NCI-H1436 treated with DMSO at 0.1 percent for 48 hours (cell line): ENCODE measurements around the gene DPM3.
"Not testable (repeated sequence)": the region's sequence is repeated elsewhere in the genome, so short reads cannot be mapped to it uniquely, and the experiment has no call there.

Experiments
- DNase-seq: peaks from one replicate; lab custom pipeline; 2025; lab: John Stamatoyannopoulos, UW

DPM3 gene

DNA sequence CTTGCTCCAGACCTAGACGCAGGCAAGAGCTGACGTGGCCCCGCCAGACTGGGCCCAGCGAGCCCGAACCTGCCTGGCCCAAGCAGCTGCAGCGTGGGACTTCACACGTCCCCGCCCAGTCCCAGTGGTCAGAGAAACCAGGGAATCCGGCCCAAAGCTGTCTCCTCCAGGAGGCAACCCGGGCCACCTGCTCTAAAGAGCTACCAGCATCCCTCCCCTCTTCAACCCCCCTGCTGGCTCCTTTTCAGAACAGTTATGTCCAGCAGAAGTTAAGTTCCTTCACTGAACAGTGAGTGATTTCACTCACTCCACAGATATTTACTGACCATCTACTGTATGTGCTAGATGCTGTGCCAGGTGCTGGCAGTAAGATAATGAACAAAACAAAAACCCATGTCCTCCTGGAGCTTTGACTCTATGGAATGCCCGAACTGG is 14.8 kb downstream of the DPM3 start:
- DNase-seq, result no peak

- no peak for DNase-seq
These were observed 15.5 kb downstream of the DPM3 start for GRCh38 chr1:155124503-155125463.

GRCh38 chr1:155123801-155124200 is 16.5 kb downstream of the DPM3 start:
- DNase-seq, result no peak

- DNase-seq, result no peak
These were observed 18.0 kb downstream of the DPM3 start for GRCh38 chr1:155122308-155122707.

GRCh38 chr1:155121249-155121648 is 19.1 kb downstream of the DPM3 start:
- DNase-seq, result no peak

DNA sequence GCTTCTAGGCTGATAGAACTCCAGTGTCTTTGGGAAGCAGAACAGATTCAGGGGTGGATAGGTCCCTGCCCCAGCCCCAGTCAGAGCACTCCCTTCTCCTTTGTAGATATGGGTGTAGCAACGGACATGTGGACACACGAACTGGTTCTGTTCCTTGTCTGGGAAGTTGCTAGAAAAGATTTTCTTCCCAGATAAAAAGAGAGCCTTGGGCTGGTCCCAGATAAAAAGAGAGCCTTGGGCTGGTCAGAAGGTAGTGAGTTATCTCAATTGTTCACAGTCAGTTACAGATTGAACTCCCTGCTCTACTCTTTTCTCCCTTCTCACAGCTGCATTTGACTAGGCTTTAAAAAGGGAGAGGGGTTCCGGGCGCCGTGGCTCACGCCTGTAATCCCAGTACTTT is 20.1 kb downstream of the DPM3 start:
- no peak for DNase-seq

DNA sequence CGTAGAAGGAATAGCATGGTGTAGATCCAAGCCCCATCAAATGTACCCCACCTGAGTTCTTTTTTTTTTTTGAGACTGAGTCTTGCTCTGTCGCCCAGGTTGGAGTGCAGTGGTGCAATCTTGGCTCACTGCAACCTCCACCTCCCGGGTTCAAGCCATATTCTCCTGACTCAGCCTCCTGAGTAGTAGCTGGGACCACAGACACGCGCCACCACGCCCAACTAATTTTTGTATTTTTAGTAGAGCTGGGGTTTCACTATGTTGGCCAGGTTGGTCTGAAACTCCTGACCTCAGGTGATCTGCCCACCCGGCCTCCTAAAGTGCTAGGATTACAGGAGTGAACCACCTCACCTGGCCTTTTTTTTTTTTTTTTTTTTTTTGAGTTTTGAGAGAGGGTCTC is 22.2 kb downstream of the DPM3 start:
- DNase-seq, result not testable (repeated sequence)

- DNase-seq, result no peak
These were observed 22.7 kb downstream of the DPM3 start for GRCh38 chr1:155117610-155118009.

- DNase-seq, result no peak
These were observed 24.1 kb downstream of the DPM3 start for GRCh38 chr1:155116113-155116764.

GRCh38 chr1:155113450-155113980 is 26.8 kb downstream of the DPM3 start:
- no peak for DNase-seq

DNA sequence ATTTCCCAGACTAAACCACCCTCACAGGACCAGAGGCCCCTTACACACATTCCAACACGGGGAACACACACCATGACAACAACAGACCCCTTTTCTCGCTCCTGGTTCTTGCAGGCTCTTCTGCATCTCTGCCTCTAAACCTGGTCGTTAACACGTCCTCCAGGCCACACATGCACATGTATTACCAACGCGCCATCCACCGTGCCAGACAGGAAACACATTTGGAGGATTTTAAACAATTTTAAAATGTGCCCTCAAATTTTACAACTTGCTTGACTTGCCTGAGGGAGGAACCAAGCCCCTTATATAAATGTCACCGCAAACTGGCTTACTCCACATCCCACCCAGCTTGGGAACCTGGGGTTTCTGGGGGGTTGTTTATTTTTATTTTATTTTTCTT is 29.5 kb downstream of the DPM3 start:
- DNase-seq, result no peak

- DNase-seq, result no peak
These were observed 29.9 kb downstream of the DPM3 start for GRCh38 chr1:155110381-155110780.

- DNase-seq, result no peak
These were observed 32.0 kb downstream of the DPM3 start for GRCh38 chr1:155108296-155108695.

DNA sequence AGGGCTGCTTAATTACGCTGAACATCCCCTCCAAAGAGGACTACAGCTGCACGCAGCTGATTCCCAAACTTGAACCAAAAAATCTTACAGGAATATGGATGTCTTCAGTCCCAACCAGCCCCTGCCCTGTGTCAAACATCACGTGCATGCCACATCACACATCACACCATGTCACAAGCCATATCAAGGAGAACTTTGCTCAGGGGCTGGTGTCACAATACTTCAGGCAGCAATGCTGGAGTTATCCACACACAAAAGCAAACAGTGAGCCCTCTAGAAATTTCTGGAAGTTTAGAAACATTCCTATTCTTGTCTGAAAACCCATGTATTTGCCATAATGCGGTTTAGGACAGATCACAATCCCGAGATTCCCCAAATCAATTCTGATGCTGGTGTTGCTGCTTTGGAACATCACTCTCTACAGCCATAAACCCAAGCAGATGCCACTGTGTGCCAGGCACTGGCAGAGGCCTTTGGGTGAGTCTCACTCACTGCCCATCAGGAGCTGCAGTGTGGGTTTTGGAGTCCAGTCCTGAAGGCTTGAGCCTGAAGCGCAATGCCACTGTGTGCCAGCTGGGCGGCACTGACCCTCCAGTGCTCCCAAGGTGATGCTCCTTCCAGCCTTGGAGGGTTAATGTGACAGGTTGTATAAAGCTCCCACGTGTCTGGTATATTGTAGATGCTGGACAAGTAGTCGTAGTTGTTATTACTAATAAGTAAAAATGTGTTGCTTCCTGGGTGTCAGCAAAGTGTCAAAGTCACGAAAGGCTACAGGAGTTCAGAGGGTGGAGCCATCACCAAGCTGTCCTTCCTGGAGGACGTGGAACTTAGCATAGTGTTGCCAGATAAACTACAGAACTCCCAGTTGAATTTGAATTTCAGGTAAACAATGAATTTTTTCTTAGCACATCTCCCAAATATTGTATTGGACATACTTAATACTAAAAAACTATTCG is 32.7 kb downstream of the DPM3 start:
- no peak for DNase-seq

GRCh38 chr1:155106862-155107261 is 33.5 kb downstream of the DPM3 start:
- DNase-seq, result no peak

DNA sequence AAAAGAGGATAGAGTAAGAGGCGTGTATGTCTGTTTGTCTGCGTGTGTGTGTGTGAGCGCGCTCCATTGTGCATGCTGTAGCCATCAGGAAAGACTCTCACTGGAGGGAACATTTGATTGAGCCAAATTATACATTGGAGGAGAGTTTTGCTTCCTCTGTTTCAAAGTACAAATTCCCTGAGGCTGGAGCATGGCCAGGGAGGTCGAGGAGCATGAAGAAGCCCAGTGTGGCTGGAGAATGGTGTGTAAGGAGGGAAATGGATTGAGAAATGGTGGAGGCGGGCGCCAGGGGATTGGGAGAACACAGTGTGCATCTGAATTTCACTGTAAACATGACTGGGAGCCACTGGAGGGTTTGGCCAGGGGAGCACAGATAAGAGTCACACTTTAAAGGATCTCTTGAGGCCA is 34.7 kb downstream of the DPM3 start:
- no peak for DNase-seq

DNA sequence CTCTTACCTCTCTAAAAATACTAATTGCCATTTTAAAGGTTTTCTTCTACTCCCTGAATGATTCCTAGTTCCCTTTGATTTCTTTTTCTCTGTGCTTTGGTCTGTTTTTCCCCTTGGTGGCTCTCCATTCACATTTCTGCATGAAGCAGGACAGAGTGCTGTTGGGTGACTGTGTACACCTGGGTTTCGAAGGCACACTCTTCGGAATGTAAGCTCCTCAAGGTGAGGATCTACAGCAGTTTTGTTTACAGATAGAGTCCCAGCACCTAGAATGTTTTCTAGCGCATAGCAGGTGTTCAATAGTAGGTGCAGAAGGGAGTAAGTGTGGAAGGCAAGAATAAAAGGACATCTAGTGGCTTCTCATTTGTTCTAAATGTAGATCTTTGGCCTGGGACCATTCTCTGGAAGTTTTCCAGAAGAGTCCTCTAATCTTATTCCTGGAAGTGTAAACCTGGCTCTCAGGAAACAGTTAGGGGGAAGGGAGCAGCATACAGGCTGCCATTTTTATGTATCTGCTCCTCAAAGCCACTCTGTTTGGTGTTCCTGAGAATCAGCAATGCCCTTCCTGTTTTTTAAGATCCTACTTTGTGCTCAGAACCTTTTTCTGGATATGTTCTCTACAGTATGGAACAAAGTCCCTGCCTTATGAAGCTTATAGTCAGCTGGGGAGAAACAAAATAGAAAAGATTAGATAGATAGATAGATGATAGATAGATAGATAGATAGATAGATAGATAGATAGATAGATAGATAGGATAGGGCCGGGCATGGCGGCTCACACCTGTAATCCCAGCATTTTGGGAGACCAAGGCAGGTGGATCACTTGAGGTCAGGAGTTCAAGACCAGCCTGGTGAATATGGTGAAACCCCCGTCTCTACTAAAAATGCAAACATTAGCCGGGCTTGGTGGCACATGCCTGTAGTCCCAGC is 35.5 kb downstream of the DPM3 start:
- DNase-seq, result no peak

- no peak for DNase-seq
These were observed 37.0 kb downstream of the DPM3 start for GRCh38 chr1:155103325-155103724.

DNA sequence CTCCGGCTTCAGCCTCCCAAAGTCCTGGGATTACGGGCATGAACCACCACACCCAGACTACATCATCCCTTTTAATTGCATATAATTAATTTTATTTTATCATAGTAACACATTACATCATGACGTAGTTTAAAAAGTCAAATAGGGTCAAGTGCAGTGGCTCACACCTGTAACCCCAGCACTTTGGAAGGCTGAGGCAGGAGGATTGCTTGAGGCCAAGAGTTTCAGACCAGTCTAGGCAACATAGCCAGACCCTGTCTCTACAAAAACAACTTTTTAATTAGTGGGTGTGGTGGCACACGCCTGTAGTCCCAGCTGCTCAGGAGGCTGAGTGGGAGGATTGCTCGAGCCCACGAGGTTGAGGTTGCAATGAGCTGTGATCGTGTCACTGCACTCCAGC is 41.0 kb downstream of the DPM3 start:
- no peak for DNase-seq

DNA sequence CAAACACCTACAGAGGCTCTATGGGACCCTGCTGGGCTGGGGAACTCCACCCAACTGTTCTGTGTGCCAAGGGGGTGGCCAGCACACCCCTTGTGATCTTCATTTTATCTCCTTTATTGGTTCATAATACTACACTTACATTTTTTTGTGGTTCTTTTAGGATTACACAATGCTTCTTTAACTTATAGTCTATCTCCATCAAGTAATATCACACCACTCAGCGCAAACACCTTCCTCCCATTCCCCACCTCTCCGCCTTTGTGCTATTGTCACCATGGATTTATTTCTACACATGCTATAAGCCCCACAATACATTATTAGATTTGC is 45.7 kb downstream of the DPM3 start:
- no peak for DNase-seq
